ENCODE data around the gene TSPAN9. TPM values are rescaled to one million over a fixed set of nuclear protein-coding genes. Genes with fewer than 3 reads are reported as not detected.

The TSPAN9 gene
- polyA plus RNA-seq, 1 donor (not counting 4 experiments of a cell fraction or from before 2014, with no cell fraction given): 27.5 TPM

DNA sequence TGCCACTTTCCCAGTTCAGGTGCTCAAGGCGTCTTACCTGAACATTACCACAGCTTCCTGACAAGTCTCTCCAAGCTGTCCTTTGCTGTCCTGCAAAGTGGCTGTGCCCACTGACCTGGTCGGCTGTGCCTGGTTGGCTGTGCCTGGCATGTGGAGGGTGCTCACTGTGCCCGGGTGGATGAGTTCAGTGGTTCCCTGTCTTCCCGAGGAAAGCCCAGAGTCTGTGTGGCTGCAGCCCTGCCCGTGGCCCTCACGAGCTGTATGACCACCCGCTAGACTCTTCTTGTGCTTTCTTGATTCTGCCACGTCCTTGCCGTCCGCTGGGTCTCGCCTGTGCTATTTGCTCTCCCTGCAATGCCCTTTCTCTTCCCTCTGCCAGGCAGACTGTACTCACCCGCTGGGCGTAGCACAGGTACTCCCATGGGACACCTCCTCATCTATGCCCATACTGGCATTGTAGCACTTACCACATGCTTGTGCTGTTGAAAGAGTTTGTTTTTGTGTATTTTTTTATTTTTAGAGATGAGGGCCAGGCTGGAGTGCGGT is 95.9 kb downstream of the TSPAN9 start:
- DNase-seq (ENCODE audit: low read depth, low spot score): no peak
- no peak overlapping the region for H2AFZ ChIP-seq (ENCODE audit: control insufficient read depth, low read length)
- FAIRE-seq: no peak
- peaks cover 5% of the 10 kb centered on the region for H3K79me2 ChIP-seq (ENCODE audit: control insufficient read depth, insufficient read depth, low read length)
- H3K4me3 ChIP-seq (ENCODE audit: control insufficient read depth in 2 of 3, extremely low read depth in 1 of 3, insufficient read depth in 2 of 3, low read depth in 1 of 3, low read length in 3 of 3): no peak overlapping the region
- dilution Hi-C loops (cut with MboI; ENCODE audit: extremely low pct_ligation_motif_present, low sequenced_read_pairs): no loop called here
- no peaks in the 10 kb centered on the region for H3K9me1 ChIP-seq (ENCODE audit: control insufficient read depth, extremely low read depth, insufficient read depth, low read length)
- H3K36me3 ChIP-seq (ENCODE audit: control insufficient read depth in 2 of 2, extremely low read depth in 1 of 2, insufficient read depth in 2 of 2, low read length in 2 of 2): peaks cover 0 to 4% of the 10 kb centered on the region in 2 experiments
- H3K27ac ChIP-seq (ENCODE audit: control insufficient read depth, insufficient read depth, low read length): no peak overlapping the region
- no peak overlapping the region for H3K4me2 ChIP-seq (ENCODE audit: control insufficient read depth, extremely low read depth, insufficient read depth, low read depth, low read length)
- H3K9ac ChIP-seq (ENCODE audit: control insufficient read depth, extremely low read depth, insufficient read depth, low read length): no peak overlapping the region
- peaks cover 33% of the 10 kb centered on the region for H3K4me1 ChIP-seq (ENCODE audit: control insufficient read depth, extremely low read depth, insufficient read depth, low read length)
- no peaks in the 10 kb centered on the region for H3K9me3 ChIP-seq (ENCODE audit: control insufficient read depth, low read depth, low read length)
- peaks cover 5% of the 10 kb centered on the region for H4K20me1 ChIP-seq (ENCODE audit: control insufficient read depth, extremely low read depth, insufficient read depth, low read length)
- TF ChIP-seq, protein P1, sequence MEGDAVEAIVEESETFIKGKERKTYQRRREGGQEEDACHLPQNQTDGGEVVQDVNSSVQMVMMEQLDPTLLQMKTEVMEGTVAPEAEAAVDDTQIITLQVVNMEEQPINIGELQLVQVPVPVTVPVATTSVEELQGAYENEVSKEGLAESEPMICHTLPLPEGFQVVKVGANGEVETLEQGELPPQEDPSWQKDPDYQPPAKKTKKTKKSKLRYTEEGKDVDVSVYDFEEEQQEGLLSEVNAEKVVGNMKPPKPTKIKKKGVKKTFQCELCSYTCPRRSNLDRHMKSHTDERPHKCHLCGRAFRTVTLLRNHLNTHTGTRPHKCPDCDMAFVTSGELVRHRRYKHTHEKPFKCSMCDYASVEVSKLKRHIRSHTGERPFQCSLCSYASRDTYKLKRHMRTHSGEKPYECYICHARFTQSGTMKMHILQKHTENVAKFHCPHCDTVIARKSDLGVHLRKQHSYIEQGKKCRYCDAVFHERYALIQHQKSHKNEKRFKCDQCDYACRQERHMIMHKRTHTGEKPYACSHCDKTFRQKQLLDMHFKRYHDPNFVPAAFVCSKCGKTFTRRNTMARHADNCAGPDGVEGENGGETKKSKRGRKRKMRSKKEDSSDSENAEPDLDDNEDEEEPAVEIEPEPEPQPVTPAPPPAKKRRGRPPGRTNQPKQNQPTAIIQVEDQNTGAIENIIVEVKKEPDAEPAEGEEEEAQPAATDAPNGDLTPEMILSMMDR (optimal IDR thresholded peaks at IDR 0.05 in 1 of 3, IDR thresholded peaks at IDR 0.05 in 1 of 3, conservative IDR thresholded peaks at IDR 0.05 in 1 of 3; ENCODE audit: extremely low read depth in 1 of 3, insufficient read depth in 2 of 3, low read length in 3 of 3): no peak
- no peak for TF ChIP-seq EZH2 (IDR thresholded peaks at IDR 0.05; ENCODE audit: low read length)
- H3K27me3 ChIP-seq (ENCODE audit: control insufficient read depth, extremely low read depth, insufficient read depth, low read length): no peaks in the 10 kb centered on the region

DNA sequence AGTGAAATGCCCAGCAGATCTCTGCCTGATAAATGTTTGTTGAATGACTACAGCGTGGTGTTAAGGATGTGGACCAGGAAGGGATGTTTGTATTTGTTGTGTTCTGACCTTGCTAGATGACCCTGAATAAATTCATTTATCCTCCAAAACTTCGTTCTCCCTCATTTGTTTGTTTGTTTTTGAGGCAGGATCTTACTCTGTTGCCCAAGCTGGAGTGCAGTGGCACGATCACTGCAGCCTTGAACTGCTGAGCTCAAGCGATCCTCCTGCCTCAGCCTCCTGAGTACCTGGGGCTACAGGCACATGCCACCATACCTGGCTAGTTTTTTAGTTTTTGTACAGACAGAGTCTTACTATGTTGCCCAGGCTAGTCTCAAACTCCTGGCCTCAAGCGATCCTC is 96.7 kb downstream of the TSPAN9 start:
- H3K27ac ChIP-seq (ENCODE audit: control insufficient read depth, insufficient read depth, low read length): no peak overlapping the region
- no peak for FAIRE-seq
- no peak overlapping the region for H3K9ac ChIP-seq (ENCODE audit: control insufficient read depth, extremely low read depth, insufficient read depth, low read length)
- no peaks in the 10 kb centered on the region for H3K27me3 ChIP-seq (ENCODE audit: control insufficient read depth, extremely low read depth, insufficient read depth, low read length)
- H3K36me3 ChIP-seq (ENCODE audit: control insufficient read depth in 2 of 2, extremely low read depth in 1 of 2, insufficient read depth in 2 of 2, low read length in 2 of 2): peaks cover 0 to 4% of the 10 kb centered on the region in 2 experiments
- H3K4me1 ChIP-seq (ENCODE audit: control insufficient read depth, extremely low read depth, insufficient read depth, low read length): peaks cover 25% of the 10 kb centered on the region
- no peak for DNase-seq (ENCODE audit: low read depth, low spot score)
- H3K4me3 ChIP-seq (ENCODE audit: control insufficient read depth in 2 of 3, extremely low read depth in 1 of 3, insufficient read depth in 2 of 3, low read depth in 1 of 3, low read length in 3 of 3): no peak overlapping the region
- H3K4me2 ChIP-seq (ENCODE audit: control insufficient read depth, extremely low read depth, insufficient read depth, low read depth, low read length): no peak overlapping the region
- H3K9me1 ChIP-seq (ENCODE audit: control insufficient read depth, extremely low read depth, insufficient read depth, low read length): no peaks in the 10 kb centered on the region
- no peak for TF ChIP-seq EZH2 (IDR thresholded peaks at IDR 0.05; ENCODE audit: low read length)
- TF ChIP-seq, protein P1 (optimal IDR thresholded peaks at IDR 0.05 in 1 of 3, IDR thresholded peaks at IDR 0.05 in 1 of 3, conservative IDR thresholded peaks at IDR 0.05 in 1 of 3; ENCODE audit: extremely low read depth in 1 of 3, insufficient read depth in 2 of 3, low read length in 3 of 3): no peak
- no peak overlapping the region for H2AFZ ChIP-seq (ENCODE audit: control insufficient read depth, low read length)
- dilution Hi-C loops (cut with MboI; ENCODE audit: extremely low pct_ligation_motif_present, low sequenced_read_pairs): no loop called here
- H4K20me1 ChIP-seq (ENCODE audit: control insufficient read depth, extremely low read depth, insufficient read depth, low read length): peaks cover 5% of the 10 kb centered on the region
- H3K79me2 ChIP-seq (ENCODE audit: control insufficient read depth, insufficient read depth, low read length): peaks cover 5% of the 10 kb centered on the region
- no peaks in the 10 kb centered on the region for H3K9me3 ChIP-seq (ENCODE audit: control insufficient read depth, low read depth, low read length)
